HepG2 (cell line): ENCODE results near the gene CAPN15. TPM values are rescaled to one million over a fixed set of nuclear protein-coding genes. Genes with fewer than 3 reads are reported as not detected.

ENCODE experiments used
- ATAC-seq: fragments of 200-7000 bp; cut with Tn5 transposase; 3 replicates; pipeline ENCODE4 v1.9.1; 2020; ENCODE audit warnings: mild to moderate bottlenecking, moderate library complexity
- BruUV-seq: library from RNA; stranded (reverse); fragments of 400-500 nt; replicated peaks from 2 replicates; lab custom pipeline; 2021; lab: Mats Ljungman, UMichigan
- CTCF ChIA-PET: fragments of 300-600 bp; formaldehyde crosslinking; extraction: SDS; loops from one replicate; lab custom pipeline; 2021; ENCODE audit warnings: low total read pairs, inconsistent platforms, low intra/inter-chr PET ratio; lab: Yijun Ruan, JAX
- POLR2A ChIA-PET: fragments of 350-600 bp; sonication (Branson Sonifier 250); formaldehyde crosslinking; loops from one replicate; lab custom pipeline; 2020; ENCODE audit warnings: antibody characterized with exemption, inconsistent platforms; lab: Yijun Ruan, JAX
- DNase-seq: peaks from one replicate; pipeline ENCODE4 v3.0.0-alpha.2; 2015; ENCODE audit warnings: low spot score
- FAIRE-seq: peaks from 3 replicates; lab custom pipeline; 2011; peaks lifted over from hg19 to GRCh38; lab: Jason Lieb, UNC
- H2AFZ ChIP-seq: one replicate; pipeline ENCODE4 v1.6.1; 2011; ENCODE audit warnings: low read length, inconsistent platforms
- H3K27ac ChIP-seq: fragments of 300-600 bp; 3 replicates; pipeline ENCODE4 v1.8.0; 2011; ENCODE audit warnings: mixed run types, mild to moderate bottlenecking, mixed read lengths, low read length, inconsistent platforms; ENCODE audit not compliant: insufficient read depth; ENCODE audit errors: extremely low read length
- H3K27me3 ChIP-seq, 2 experiments: fragments of 200-600 bp in 1 of 2; 2 replicates in 1 of 2; 3 replicates in 1 of 2; pipeline versions ENCODE4 v1.6.0 to v1.8.0; 2011; ENCODE audit warnings: low read length in 2 of 2, mild to moderate bottlenecking in 2 of 2, moderate library complexity in 2 of 2, inconsistent platforms in 1 of 2; ENCODE audit not compliant: insufficient read depth in 2 of 2, control insufficient read depth in 1 of 2
- H3K36me3 ChIP-seq, 2 experiments: fragments of 200-600 bp in 1 of 2; replicated peaks in 1 of 2; 2 replicates in 1 of 2; 3 replicates in 1 of 2; pipeline versions ENCODE4 v1.5.1 to v1.8.0; 2011; ENCODE audit warnings: low read length in 2 of 2, inconsistent platforms in 1 of 2; ENCODE audit not compliant: insufficient read depth in 2 of 2, control insufficient read depth in 1 of 2
- H3K4me1 ChIP-seq: 2 replicates; pipeline ENCODE4 v1.5.1; 2012; ENCODE audit warnings: low read length, inconsistent platforms; ENCODE audit not compliant: insufficient read depth
- H3K4me2 ChIP-seq: 2 replicates; pipeline ENCODE4 v1.6.0; 2011; ENCODE audit warnings: low read depth, low read length, inconsistent platforms
- H3K4me3 ChIP-seq, 3 experiments: fragments of 200-600 bp in 1 of 3; sonication (generic), shearing (Covaris generic) in 1 of 3; replicated peaks in 1 of 3; 2 replicates each; pipeline ENCODE4 v1.5.1; 2011 to 2016; ENCODE audit warnings: low read length in 3 of 3, inconsistent platforms in 2 of 3, low read depth in 2 of 3, mild to moderate bottlenecking in 2 of 3, control low read depth in 1 of 3, mixed read lengths in 1 of 3; ENCODE audit not compliant: insufficient read depth in 1 of 3
- H3K79me2 ChIP-seq: one replicate; pipeline ENCODE4 v1.6.1; 2011; ENCODE audit warnings: low read length, inconsistent platforms; ENCODE audit not compliant: insufficient read depth
- H3K9ac ChIP-seq: 2 replicates; pipeline ENCODE4 v1.6.0; 2011; ENCODE audit warnings: mild to moderate bottlenecking, low read depth, low read length, inconsistent platforms; ENCODE audit not compliant: insufficient read depth
- H3K9me3 ChIP-seq: 2 replicates; pipeline ENCODE4 v1.5.1; 2012; ENCODE audit warnings: mild to moderate bottlenecking, low read length
- H4K20me1 ChIP-seq: 2 replicates; pipeline ENCODE4 v1.6.0; 2011; ENCODE audit warnings: inconsistent platforms, mild to moderate bottlenecking, low read length, moderate library complexity; ENCODE audit not compliant: insufficient read depth
- AGO1 ChIP-seq: fragments of 200-400 bp; formaldehyde crosslinking; IDR thresholded peaks from 2 replicates; pipeline ENCODE4 v1.6.1; 2017; ENCODE audit warnings: mild to moderate bottlenecking, low read depth, low read length, moderate library complexity; ENCODE audit not compliant: poor library complexity, severe bottlenecking
- KDM2A ChIP-seq: sonication (generic); formaldehyde crosslinking; IDR thresholded peaks from 2 replicates; pipeline ENCODE4 v1.4.0; 2020; ENCODE audit warnings: low read depth, missing genetic modification reagents, borderline replicate concordance
- MTA3 ChIP-seq: sonication (generic); formaldehyde crosslinking; IDR thresholded peaks from 2 replicates; pipeline ENCODE4 v1.4.0; 2020; ENCODE audit warnings: missing genetic modification reagents
- NCOA2 ChIP-seq: sonication (generic); formaldehyde crosslinking; IDR thresholded peaks from 2 replicates; pipeline ENCODE4 v1.8.0; 2022; ENCODE audit warnings: inconsistent platforms
- NCOR1 ChIP-seq: fragments of 200-600 bp; sonication (generic); IDR thresholded peaks from 2 replicates; pipeline ENCODE4 v1.7.0; 2017; ENCODE audit warnings: antibody characterized with exemption, low read length, borderline replicate concordance
- NKX3-1 ChIP-seq: sonication (generic); formaldehyde crosslinking; IDR thresholded peaks from 2 replicates; pipeline ENCODE4 v1.5.0; 2020; ENCODE audit warnings: missing genetic modification reagents
- TOE1 ChIP-seq: sonication (generic); formaldehyde crosslinking; IDR thresholded peaks from 2 replicates; pipeline ENCODE4 v1.4.0; 2020; ENCODE audit warnings: mild to moderate bottlenecking, missing genetic modification reagents
- ZBTB7A ChIP-seq: sonication (generic); formaldehyde crosslinking; IDR thresholded peaks from 2 replicates; pipeline ENCODE4 v1.8.0; 2022; ENCODE audit warnings: mild to moderate bottlenecking, missing genetic modification reagents
- ZNF17 ChIP-seq: sonication (generic); formaldehyde crosslinking; IDR thresholded peaks from 2 replicates; pipeline ENCODE4 v1.5.0; 2020; ENCODE audit warnings: mild to moderate bottlenecking, missing genetic modification reagents
- WGBS: methylation state at CpG from one replicate; pipeline ENCODE4 v1.1.6; 2017; ENCODE audit warnings: low lambda C conversion rate; 5-methylcytosine and 5-hydroxymethylcytosine counted together
- in situ Hi-C: cut with HindIII; loops from 2 replicates; pipeline ENCODE4 v1.10.0; 2017; ENCODE audit warnings: low pct_unique_long_range_greater_than_20kb; ENCODE audit not compliant: extremely low pct_ligation_motif_present
- intact Hi-C: fragments of 100-400 bp; cut with micrococcal nuclease; formaldehyde crosslinking; loops from one replicate; pipeline ENCODE4 v1.10.0; 2022; ENCODE audit not compliant: unreplicated experiment
- polyA plus RNA-seq, 8 experiments: library from polyadenylated mRNA; depleted of rRNA in 3 of 8; stranded (reverse) in 7 of 8; unstranded in 1 of 8; fragments of >200 nt; fragmentation: Illumina TruSeq in 4 of 8; extraction: Trizol in 4 of 8; gene quantifications; 2 replicates each; pipeline versions ENCODE4 v1.2.1 to v1.2.3, GENCODE V29; 2011 to 2016; ENCODE audit warnings: low read depth in 4 of 8, missing spikeins in 1 of 8, mixed read lengths in 1 of 8; ENCODE audit not compliant: insufficient read depth in 1 of 8
- total RNA-seq, 5 experiments: library from RNA; depleted of rRNA; stranded (reverse); fragments of >200 nt; fragmentation: Illumina TruSeq; extraction: Trizol; gene quantifications; 2 replicates each; pipeline ENCODE4 v1.2.3, GENCODE V29; 2016; ENCODE audit warnings: low read depth in 1 of 5
- TF ChIP-seq, protein P1 (sequence below): sonication (generic); formaldehyde crosslinking; IDR thresholded peaks from 2 replicates; pipeline ENCODE4 v1.5.0; 2020; ENCODE audit warnings: mild to moderate bottlenecking, missing genetic modification reagents
- TF ChIP-seq, protein P2 (sequence below): sonication (generic); formaldehyde crosslinking; IDR thresholded peaks from 2 replicates; pipeline ENCODE4 v1.5.1; 2020; ENCODE audit warnings: mild to moderate bottlenecking, missing genetic modification reagents, borderline replicate concordance
- TF ChIP-seq, protein P3 (sequence below): IDR thresholded peaks from 2 replicates; pipeline ENCODE4 v1.6.1; 2016; ENCODE audit warnings: missing biosample characterization, missing genetic modification reagents, low read depth
- TF ChIP-seq, protein P4 (sequence below): sonication (generic); formaldehyde crosslinking; IDR thresholded peaks from 2 replicates; pipeline ENCODE4 v1.9.0; 2022; ENCODE audit warnings: missing genetic modification reagents, mild to moderate bottlenecking, borderline replicate concordance

CAPN15 gene
- total and polyA plus RNA-seq, 2 of the 13 experiments (the other 11 are each of a cell fraction or from before 2014, with no cell fraction given) = 14.9 to 24.5 TPM

DNA sequence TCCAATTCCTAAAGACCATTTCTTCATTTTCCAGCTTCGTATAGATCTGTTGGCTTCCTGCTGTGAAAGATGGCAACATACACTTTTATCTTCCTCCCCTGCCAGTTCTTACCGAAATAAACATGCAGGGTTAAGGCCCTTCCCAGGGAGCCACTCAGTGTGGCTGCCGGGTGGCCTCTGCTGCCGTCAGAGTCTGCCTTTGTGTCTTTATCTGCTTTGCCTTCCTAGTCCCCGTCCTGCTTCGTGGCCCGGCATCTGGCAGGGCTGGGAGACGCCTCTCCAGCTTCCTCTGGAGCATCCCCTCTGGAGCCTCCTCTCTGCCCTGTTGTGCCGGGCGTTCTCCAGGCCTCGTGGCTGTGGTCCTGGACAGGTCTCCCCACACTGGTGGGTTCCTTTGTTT lies 30.3 kb upstream of the CAPN15 start:
- H2AFZ ChIP-seq = no peak overlapping the region
- no peak overlapping the region for H3K4me3 ChIP-seq
- no peak for DNase-seq
- no peak overlapping the region for H3K27ac ChIP-seq
- ATAC-seq = no peak
- peaks cover 35% of the 10 kb centered on the region for H3K4me1 ChIP-seq
- BruUV-seq = no TSS peak
- CTCF ChIA-PET = no interaction called here
- no peak for TF ChIP-seq AGO1
- no peak for TF ChIP-seq NCOA2 (CRISPR knock-in tag)
- no peak for TF ChIP-seq TOE1 (CRISPR knock-in tag)
- TF ChIP-seq, protein P1, sequence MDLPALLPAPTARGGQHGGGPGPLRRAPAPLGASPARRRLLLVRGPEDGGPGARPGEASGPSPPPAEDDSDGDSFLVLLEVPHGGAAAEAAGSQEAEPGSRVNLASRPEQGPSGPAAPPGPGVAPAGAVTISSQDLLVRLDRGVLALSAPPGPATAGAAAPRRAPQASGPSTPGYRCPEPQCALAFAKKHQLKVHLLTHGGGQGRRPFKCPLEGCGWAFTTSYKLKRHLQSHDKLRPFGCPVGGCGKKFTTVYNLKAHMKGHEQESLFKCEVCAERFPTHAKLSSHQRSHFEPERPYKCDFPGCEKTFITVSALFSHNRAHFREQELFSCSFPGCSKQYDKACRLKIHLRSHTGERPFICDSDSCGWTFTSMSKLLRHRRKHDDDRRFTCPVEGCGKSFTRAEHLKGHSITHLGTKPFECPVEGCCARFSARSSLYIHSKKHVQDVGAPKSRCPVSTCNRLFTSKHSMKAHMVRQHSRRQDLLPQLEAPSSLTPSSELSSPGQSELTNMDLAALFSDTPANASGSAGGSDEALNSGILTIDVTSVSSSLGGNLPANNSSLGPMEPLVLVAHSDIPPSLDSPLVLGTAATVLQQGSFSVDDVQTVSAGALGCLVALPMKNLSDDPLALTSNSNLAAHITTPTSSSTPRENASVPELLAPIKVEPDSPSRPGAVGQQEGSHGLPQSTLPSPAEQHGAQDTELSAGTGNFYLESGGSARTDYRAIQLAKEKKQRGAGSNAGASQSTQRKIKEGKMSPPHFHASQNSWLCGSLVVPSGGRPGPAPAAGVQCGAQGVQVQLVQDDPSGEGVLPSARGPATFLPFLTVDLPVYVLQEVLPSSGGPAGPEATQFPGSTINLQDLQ (CRISPR knock-in tag) = no peak
- TF ChIP-seq, protein P2, sequence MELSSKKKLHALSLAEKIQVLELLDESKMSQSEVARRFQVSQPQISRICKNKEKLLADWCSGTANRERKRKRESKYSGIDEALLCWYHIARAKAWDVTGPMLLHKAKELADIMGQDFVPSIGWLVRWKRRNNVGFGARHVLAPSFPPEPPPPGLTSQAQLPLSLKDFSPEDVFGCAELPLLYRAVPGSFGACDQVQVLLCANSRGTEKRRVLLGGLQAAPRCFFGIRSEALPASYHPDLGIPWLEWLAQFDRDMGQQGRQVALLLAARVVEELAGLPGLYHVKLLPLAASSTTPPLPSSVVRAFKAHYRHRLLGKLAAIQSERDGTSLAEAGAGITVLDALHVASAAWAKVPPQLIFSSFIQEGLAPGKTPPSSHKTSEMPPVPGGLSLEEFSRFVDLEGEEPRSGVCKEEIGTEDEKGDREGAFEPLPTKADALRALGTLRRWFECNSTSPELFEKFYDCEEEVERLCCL (CRISPR knock-in tag) = no peak
- no peak for TF ChIP-seq ZBTB7A
- no peak for TF ChIP-seq ZNF17 (CRISPR knock-in tag)
- TF ChIP-seq, protein P3, sequence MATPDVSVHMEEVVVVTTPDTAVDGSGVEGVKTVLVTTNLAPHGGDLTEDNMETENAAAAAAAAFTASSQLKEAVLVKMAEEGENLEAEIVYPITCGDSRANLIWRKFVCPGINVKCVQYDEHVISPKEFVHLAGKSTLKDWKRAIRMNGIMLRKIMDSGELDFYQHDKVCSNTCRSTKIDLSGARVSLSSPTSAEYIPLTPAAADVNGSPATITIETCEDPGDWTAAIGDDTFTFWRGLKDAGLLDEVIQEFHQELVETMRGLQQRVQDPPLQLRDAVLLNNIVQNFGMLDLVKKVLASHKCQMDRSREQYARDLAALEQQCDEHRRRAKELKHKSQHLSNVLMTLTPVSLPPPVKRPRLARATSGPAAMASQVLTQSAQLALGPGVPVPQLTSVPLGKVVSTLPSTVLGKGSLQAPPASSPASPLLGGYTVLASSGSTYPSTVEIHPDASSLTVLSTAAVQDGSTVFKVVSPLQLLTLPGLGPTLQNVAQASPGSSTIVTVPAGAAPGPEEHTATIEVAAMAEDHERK (CRISPR knock-in tag) = no peak
- TF ChIP-seq, protein P4, sequence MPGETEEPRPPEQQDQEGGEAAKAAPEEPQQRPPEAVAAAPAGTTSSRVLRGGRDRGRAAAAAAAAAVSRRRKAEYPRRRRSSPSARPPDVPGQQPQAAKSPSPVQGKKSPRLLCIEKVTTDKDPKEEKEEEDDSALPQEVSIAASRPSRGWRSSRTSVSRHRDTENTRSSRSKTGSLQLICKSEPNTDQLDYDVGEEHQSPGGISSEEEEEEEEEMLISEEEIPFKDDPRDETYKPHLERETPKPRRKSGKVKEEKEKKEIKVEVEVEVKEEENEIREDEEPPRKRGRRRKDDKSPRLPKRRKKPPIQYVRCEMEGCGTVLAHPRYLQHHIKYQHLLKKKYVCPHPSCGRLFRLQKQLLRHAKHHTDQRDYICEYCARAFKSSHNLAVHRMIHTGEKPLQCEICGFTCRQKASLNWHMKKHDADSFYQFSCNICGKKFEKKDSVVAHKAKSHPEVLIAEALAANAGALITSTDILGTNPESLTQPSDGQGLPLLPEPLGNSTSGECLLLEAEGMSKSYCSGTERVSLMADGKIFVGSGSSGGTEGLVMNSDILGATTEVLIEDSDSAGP (CRISPR knock-in tag) = no peak
- no peak for TF ChIP-seq MTA3
- TF ChIP-seq NKX3-1 (CRISPR knock-in tag) = no peak
- no peak for TF ChIP-seq KDM2A (CRISPR knock-in tag)
- TF ChIP-seq NCOR1 = no peak
- TF ChIP-seq, all 625 proteins: peak for 0
- no peak overlapping the region for H3K9ac ChIP-seq
- WGBS = 94% methylated on average over 11 of the region's 11 CpGs
- no peaks in the 10 kb centered on the region for H3K79me2 ChIP-seq
- no peaks in the 10 kb centered on the region for H3K27me3 ChIP-seq
- in situ Hi-C loops (loop anchor here (5.0 kb wide), 1 partner anchor 100 kb away; the partner anchor contains the start of gene NME4), intact Hi-C loops (loop anchor here (5.0 kb wide), 1 partner anchor 105 kb away; no protein-coding TSS in a partner anchor)
- POLR2A ChIA-PET = interaction anchor here (0.7 kb wide), 1 partner anchor 72 kb away, joined by 4 read pairs; the partner anchor contains the start of gene RAB11FIP3
- no peaks in the 10 kb centered on the region for H4K20me1 ChIP-seq
- H3K4me2 ChIP-seq = no peak overlapping the region
- peaks cover 16 to 40% of the 10 kb centered on the region in 2 experiments for H3K36me3 ChIP-seq
- FAIRE-seq = no peak
- H3K9me3 ChIP-seq = no peaks in the 10 kb centered on the region
